Hepatocyte (in vitro differentiated cells): ENCODE data around the gene RANBP3. TPM values are rescaled to one million over a fixed set of nuclear protein-coding genes. Genes with fewer than 3 reads are reported as not detected.

ENCODE experiments used
- DNase-seq: peaks from one replicate; pipeline ENCODE4 v3.0.0-alpha.2; 2016; ENCODE audit warnings: low spot score
- H2AFZ ChIP-seq: fragments of 200-600 bp; sonication (generic); 2 replicates; pipeline ENCODE4 v1.6.0; 2016; ENCODE audit warnings: antibody characterized with exemption, mild to moderate bottlenecking
- H3K27ac ChIP-seq: fragments of 200-600 bp; sonication (generic); 2 replicates; pipeline ENCODE4 v1.5.1; 2016; ENCODE audit warnings: mild to moderate bottlenecking
- H3K27me3 ChIP-seq: fragments of 200-600 bp; sonication (generic); 2 replicates; pipeline ENCODE4 v1.6.1; 2016
- H3K36me3 ChIP-seq: fragments of 200-600 bp; sonication (generic); replicated peaks from 2 replicates; pipeline ENCODE4 v1.5.1; 2016; ENCODE audit warnings: low read depth; ENCODE audit not compliant: insufficient read depth
- H3K4me1 ChIP-seq: fragments of 200-600 bp; sonication (generic); 2 replicates; pipeline ENCODE4 v1.5.1; 2016; ENCODE audit warnings: mild to moderate bottlenecking, moderate library complexity; ENCODE audit not compliant: insufficient read depth
- H3K4me2 ChIP-seq: fragments of 200-600 bp; sonication (generic); 2 replicates; pipeline ENCODE4 v1.6.0; 2016
- H3K4me3 ChIP-seq: fragments of 200-600 bp; sonication (generic); 2 replicates; pipeline ENCODE4 v1.5.1; 2016; ENCODE audit warnings: mild to moderate bottlenecking
- H3K79me2 ChIP-seq: fragments of 200-600 bp; sonication (generic); 2 replicates; pipeline ENCODE4 v1.6.0; 2017; ENCODE audit warnings: mild to moderate bottlenecking
- H3K9me2 ChIP-seq: fragments of 200-600 bp; sonication (generic); replicated peaks from 2 replicates; pipeline ENCODE4 v1.6.0; 2017; ENCODE audit warnings: mild to moderate bottlenecking; ENCODE audit not compliant: insufficient read depth
- H3K9me3 ChIP-seq: fragments of 200-600 bp; sonication (generic); 2 replicates; pipeline ENCODE4 v1.5.1; 2016; ENCODE audit warnings: low read depth, mild to moderate bottlenecking
- H4K20me1 ChIP-seq: fragments of 200-600 bp; sonication (generic); 2 replicates; pipeline ENCODE4 v1.6.0; 2016; ENCODE audit warnings: mild to moderate bottlenecking; ENCODE audit not compliant: insufficient read depth, poor library complexity, severe bottlenecking
- CTCF ChIP-seq: fragments of 200-600 bp; sonication (generic); IDR thresholded peaks from 2 replicates; pipeline ENCODE4 v1.5.1; 2016; ENCODE audit warnings: antibody characterized with exemption, mild to moderate bottlenecking; ENCODE audit not compliant: poor library complexity
- EZH2 ChIP-seq: fragments of 200-600 bp; sonication (generic); IDR thresholded peaks from 2 replicates; pipeline ENCODE4 v1.6.1; 2016; ENCODE audit warnings: antibody characterized with exemption, mild to moderate bottlenecking, borderline replicate concordance
- EZH2phosphoT487 ChIP-seq: fragments of 200-600 bp; sonication (generic); IDR thresholded peaks from one replicate; pipeline ENCODE4 v1.6.1; 2018; ENCODE audit warnings: antibody characterized with exemption, mild to moderate bottlenecking, low read depth, moderate library complexity; ENCODE audit not compliant: unreplicated experiment, severe bottlenecking
- WGBS: methylation state at CpG from one replicate; pipeline ENCODE4 v1.1.6; 2016; ENCODE audit warnings: low lambda C conversion rate; ENCODE audit errors: missing lambda C conversion rate; 5-methylcytosine and 5-hydroxymethylcytosine counted together
- polyA plus RNA-seq: library from polyadenylated mRNA; unstranded; fragments of >200 nt; fragmentation: Nextera tagmentation; extraction: Ambion mirVana; gene quantifications from 2 replicates; pipeline ENCODE4 v1.2.1, GENCODE V29; 2016
- total RNA-seq: library from RNA; depleted of rRNA; stranded (reverse); fragments of >200 nt; gene quantifications from 2 replicates; pipeline ENCODE4 v1.2.3, GENCODE V29; 2014

The RANBP3 gene
- total and polyA plus RNA-seq, 2 experiments from 2014 or later: 10.4 to 51.0 TPM

DNA sequence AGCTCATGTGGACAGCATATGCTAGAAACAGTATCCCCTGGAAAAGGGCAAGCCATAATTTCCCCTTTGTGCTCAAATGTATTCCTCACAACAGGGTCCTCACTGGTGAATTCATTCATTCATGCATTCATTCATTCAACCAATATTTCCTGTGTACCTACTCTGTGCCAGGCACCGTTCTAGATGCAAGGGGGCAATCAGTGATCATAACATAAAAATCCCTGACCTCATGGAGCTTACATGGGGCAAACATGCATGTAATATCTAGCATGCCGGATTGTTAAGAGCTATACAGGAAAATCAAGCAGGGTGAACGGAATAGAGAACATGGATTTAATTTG, 2.6 kb downstream of the RANBP3 start:
- Histone ChIP-seq H3K79me2 (peaks cover 88% of the 10 kb centered on the region), H3K4me1 (peaks cover 37% of the 10 kb centered on the region), H3K36me3 (no peaks in the 10 kb centered on the region), H3K9me2 (no peaks in the 10 kb centered on the region), H3K9me3 (no peaks in the 10 kb centered on the region), H3K4me3 (no peak overlapping the region), H2AFZ (no peak overlapping the region), H3K27me3 (no peaks in the 10 kb centered on the region), H4K20me1 (peaks cover 46% of the 10 kb centered on the region), H3K4me2 (peak overlapping the region; percentile 92), H3K27ac (peak overlapping the region; percentile 87)
- TF ChIP-seq EZH2phosphoT487: no peak
- no peak for TF ChIP-seq CTCF
- TF ChIP-seq EZH2: no peak
- 91% methylated on average over 3 of the region's 3 CpGs for WGBS
- no peak for DNase-seq

DNA sequence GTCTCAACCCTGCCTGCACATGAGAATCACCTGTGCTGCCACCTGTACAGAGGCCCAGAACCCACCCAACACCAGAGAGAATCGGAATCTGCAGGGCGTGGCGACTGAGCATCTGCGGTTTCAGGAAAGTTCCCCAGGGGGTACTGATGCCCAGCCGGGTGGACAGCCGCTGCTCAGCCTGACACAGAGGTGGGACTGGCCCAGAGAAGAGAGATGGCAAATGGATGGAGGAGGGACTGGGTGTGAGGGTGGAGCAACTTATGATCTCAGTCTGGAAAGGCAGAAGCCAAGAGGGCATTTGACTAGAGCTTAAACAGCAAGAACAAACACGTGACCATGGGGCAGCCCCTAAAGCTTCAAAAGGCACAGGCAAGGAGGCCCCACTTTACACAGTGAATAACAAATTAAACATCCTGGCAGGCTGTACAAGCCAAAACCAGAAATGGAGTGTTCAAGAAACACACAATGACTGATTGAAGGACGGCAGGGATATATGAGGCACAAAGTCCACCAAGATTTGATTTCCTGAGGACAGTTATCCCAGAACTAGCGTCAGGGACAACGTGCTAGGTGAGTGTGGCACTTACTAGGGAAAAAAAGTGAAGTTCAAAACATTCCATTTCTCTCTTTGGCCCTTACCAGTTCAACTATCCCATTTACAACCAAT, 3.1 kb downstream of the RANBP3 start:
- no peak overlapping the region for H3K4me3 ChIP-seq
- DNase-seq: peak; percentile 85
- H3K4me1 ChIP-seq: peaks cover 34% of the 10 kb centered on the region
- H4K20me1 ChIP-seq: peaks cover 50% of the 10 kb centered on the region
- H3K27ac ChIP-seq: peak overlapping the region; percentile 87
- no peaks in the 10 kb centered on the region for H3K36me3 ChIP-seq
- no peak overlapping the region for H2AFZ ChIP-seq
- H3K27me3 ChIP-seq: no peaks in the 10 kb centered on the region
- H3K9me2 ChIP-seq: no peaks in the 10 kb centered on the region
- no peak for TF ChIP-seq CTCF
- no peak for TF ChIP-seq EZH2
- no peak for TF ChIP-seq EZH2phosphoT487
- 60% methylated on average over 10 of the region's 10 CpGs for WGBS
- no peaks in the 10 kb centered on the region for H3K9me3 ChIP-seq
- peaks cover 93% of the 10 kb centered on the region for H3K79me2 ChIP-seq
- peak overlapping the region; percentile 92 for H3K4me2 ChIP-seq

GRCh38 chr19:5973867-5974635, 3.9 kb downstream of the RANBP3 start:
- no peak for DNase-seq
- no peaks in the 10 kb centered on the region for H3K36me3 ChIP-seq
- no peak overlapping the region for H2AFZ ChIP-seq
- H3K4me3 ChIP-seq: no peak overlapping the region
- 90% methylated on average over 15 of the region's 15 CpGs for WGBS
- peaks cover 58% of the 10 kb centered on the region for H4K20me1 ChIP-seq
- no peaks in the 10 kb centered on the region for H3K27me3 ChIP-seq
- TF ChIP-seq CTCF (no peak), EZH2phosphoT487 (no peak), EZH2 (no peak)
- no peaks in the 10 kb centered on the region for H3K9me3 ChIP-seq
- H3K9me2 ChIP-seq: no peaks in the 10 kb centered on the region
- H3K27ac ChIP-seq: peak overlapping the region; percentile 87
- peaks cover 35% of the 10 kb centered on the region for H3K4me1 ChIP-seq
- H3K79me2 ChIP-seq: peaks cover 94% of the 10 kb centered on the region
- H3K4me2 ChIP-seq: peak overlapping the region; percentile 92
